ENCODE results near the gene LRMDA.

The LRMDA gene

GRCh38 chr10:75938380-75939122, 507.1 kb downstream of the LRMDA start:
- no peak for DNase-seq

DNA sequence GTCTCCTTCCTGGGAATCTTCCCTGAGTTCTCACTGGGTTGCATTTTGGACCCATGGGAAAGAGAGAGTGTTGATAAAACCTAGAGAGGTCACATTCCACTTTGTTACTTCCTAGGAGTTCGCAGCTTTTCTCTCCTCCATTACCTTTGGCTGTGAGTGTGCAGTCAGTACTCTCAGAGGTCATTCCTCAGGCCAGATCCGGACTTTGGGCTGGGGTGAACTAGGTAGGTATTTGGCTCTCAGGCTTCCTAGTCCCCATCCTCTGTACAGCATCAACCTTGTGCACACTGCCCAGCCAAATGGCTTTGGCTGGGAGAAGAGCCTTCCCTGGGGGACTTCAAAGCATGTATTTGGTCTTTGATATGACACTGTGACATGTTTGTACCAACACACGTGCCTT, 508.1 kb downstream of the LRMDA start:
- DNase-seq, result no peak

- DNase-seq, result no peak
Measured at GRCh38 chr10:75940742-75941141, 509.3 kb downstream of the LRMDA start.

DNA sequence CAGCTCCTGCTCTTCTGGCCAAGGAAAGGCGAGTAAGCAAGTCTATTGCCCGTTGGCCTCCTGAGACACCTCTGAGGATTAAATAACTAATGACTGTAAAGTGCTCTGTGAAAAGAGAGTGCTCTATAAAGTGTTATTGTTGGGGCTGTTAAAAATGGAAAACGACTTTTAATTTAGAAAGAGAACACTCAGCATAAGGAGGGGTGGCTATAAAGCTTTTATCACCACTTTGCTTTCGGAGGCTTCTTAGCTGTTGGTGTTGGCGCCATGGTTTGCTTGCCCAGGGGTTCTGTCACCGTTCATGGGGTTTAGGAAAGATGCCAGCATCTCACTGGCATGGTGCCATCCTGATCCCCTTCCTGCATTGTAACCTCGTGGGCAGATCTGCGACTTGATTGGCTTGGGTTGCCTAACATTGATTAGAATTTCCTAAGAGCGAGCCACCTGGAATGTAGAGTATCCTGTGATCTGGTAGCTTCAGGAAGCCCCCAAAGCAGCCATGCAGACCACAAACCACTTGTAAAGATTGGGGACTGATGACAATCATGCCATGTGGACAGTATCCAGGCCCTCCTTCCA, 509.9 kb downstream of the LRMDA start:
- peak; percentile 57 for DNase-seq

DNA sequence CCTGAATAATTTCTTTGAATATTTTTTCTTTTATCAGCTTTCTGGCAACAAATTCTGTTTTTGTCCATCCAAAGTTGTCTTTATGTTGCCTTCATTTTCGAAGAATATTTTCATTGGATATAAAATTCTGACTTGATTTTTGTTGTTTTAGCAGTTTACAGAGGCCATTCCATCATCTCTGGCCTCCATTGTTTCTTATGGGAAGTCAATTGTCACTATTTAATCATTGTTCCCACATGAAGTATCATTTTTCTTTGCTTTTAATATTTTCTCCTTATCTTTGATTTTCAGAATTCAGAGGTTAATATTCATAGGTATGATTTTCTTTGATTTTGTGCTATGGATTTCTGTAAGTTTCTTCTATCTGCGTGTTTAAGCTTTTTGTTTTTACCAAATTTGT, 512.6 kb downstream of the LRMDA start:
- DNase-seq, result no peak

GRCh38 chr10:75948583-75948982, 517.2 kb downstream of the LRMDA start:
- no peak for DNase-seq

- DNase-seq, result no peak
Measured at GRCh38 chr10:75950307-75950706, 518.9 kb downstream of the LRMDA start.

GRCh38 chr10:75950997-75951589, 519.7 kb downstream of the LRMDA start:
- DNase-seq, result no peak

DNA sequence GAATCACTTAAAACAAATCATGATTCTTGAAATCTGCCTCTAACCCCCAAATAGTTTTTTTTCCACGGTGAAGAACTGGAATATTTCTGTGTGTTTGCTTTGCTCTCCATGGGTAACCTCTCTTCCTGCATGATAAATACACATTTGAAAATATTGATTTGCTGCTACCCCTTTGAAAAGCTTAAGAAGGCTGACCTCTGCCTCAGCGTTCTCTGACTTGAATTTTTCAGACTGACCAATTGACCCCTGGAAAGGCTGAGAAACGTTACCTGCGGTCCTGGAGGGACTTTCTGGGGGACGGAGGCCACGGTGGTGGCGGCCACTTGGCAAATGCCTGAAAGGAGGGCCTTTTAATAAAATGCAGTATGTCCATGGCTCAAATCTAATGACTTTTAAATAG, 520.2 kb downstream of the LRMDA start:
- DNase-seq, result no peak

GRCh38 chr10:75952093-75952492, 520.7 kb downstream of the LRMDA start:
- no peak for DNase-seq

DNA sequence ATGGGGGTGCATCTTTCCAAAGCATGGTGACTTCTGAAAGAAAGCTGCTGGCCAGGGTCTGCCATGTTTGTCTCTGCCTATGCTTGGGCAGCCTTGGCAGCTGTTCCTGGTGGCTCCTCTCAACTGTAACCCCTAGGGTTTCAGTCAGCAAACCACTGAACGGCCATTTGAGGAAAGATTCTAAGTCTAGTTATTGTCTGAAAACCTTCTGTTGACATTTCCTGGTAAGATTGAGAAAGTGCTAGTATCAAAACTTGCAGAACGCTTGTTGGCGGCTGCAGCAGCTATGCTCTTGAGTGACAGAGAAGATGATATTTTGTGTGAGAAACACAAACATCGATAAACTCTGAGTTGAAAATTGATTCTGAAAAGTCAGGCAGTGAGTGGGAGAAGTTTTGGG, 523.1 kb downstream of the LRMDA start:
- peak; percentile 60 for DNase-seq

DNA sequence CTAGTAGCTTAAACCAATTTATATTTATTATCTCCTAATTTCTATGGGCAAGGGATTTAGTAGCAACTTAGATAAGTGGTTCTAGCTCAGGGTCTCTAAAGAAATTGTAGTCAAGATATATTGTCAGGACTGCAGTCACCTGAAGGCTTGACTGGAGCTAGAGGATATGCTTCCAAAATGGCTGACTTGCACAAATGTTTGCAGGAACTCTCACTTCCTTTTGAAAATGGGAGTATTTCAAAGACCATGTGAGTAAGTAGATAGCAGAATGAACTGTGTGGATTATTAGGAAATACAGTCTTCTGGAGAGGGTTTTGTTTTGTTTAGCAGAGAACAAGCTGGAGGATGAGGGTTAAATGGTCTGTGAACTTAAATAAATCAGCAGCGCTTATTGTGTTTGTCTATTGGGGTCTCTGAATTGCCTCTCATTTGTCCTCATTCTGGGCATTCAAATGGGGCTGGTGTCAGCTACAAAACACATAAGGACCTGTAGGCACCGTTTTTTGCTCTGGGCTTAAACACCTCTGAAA, 524.6 kb downstream of the LRMDA start:
- peak; percentile 17 for DNase-seq

DNA sequence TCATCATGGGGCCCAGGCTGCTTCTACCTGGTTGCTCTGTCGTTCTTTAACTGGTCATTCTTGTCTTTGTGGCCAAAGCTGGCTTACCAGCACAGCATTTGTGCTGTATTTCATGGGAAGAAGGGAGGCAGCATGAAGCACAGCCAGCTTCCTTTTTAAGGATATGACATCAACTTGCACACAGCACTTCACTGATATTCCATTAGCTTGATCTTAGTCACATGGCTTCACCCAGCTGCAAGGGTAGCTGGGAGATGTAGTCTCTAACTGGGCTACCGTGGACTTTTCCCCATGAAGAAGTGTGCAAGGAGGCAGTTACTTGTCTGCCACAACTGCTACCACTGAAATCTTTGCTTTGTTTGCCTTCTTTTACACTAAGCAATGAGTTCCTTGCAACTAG, 525.2 kb downstream of the LRMDA start:
- peak; percentile 32 for DNase-seq

- DNase-seq, result peak; percentile 28
Measured at GRCh38 chr10:75957314-75958120, 526.1 kb downstream of the LRMDA start.

DNA sequence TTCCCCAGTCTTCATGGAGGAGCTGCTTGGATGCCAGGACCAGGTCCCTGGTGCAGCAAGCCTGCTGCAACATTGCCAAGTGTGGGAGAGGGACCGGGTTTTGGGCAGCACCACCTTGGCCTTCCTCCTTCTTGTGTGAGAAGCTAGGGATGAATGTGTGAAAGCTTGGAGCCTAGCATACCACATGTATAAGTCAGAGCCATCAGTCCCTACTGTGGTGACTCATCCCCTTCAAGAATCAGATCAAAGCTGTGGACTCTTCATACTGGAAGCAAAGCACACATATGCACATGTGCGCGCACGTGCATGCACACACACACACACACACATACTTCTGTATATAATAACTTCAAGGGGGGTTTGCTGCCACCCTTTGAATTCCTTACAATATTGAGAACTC, 527.8 kb downstream of the LRMDA start:
- no peak for DNase-seq

DNA sequence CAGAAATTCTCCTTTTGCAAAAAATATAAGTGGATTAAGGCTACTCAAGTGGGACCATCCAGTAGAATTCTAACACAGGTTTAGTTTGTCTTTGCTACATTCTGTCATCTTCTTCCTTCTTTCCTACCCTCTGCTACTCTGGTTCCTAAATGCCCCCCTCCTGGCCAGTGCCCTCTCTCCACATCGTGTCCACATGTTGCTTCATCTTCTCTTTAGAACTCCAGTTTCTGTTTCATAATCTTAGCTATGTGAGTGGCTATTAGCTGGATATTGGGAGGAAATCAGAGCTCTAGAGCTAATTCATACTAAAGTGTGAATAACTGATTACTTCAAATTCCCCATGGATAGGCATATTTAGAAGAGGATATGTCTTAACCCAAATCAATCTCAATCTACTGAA, 528.5 kb downstream of the LRMDA start:
- no peak for DNase-seq

GRCh38 chr10:75962395-75963061, 531.1 kb downstream of the LRMDA start:
- DNase-seq, result no peak

GRCh38 chr10:75967491-75967890, 536.1 kb downstream of the LRMDA start:
- DNase-seq, result no peak

- no peak for DNase-seq
Measured at GRCh38 chr10:75969031-75969430, 537.6 kb downstream of the LRMDA start.

GRCh38 chr10:75971402-75972211, 540.2 kb downstream of the LRMDA start:
- peak; percentile 39 for DNase-seq

DNA sequence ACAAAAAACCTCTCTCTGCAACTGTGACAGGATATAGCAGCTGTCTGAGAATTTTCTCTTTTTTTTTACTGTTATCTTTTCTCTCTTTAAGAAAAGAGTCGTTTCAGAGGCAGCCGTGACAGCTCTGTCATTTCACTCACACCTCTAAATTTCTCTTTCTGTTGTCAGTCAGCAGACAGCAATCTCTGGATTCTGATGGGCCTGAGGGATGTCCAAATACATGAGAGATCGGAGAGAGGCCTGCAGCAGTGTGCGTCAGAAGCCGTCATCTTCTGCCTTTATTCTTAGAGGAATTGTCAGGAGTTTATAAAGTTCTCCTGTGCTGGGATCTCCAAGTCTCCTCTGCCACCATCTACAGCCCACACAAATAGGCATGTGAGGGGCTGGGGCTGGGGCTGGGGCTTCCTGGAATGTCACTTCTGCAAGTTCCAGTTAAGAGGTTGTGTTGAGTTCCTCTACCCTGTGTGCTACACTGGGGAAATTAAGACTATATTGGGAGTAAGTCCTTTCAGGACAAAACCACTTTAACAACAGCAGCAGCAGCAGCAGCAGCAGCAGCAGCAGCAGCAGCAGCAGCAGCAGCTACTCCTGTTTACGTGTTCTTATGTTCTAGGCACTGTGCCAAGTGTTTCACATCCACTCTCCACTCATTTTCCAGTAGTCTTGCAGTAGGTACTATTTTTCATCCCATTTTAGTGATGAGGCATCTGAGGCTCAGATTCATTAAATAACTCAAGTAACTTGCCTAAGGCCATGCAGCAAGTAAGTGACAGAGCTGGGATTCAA, 541.3 kb downstream of the LRMDA start:
- DNase-seq, result peak; percentile 22

All from hematopoietic multipotent progenitor cell treated with erythropoietin and hydrocortisone succinate and interleukin-3 and kit ligand, for 4 days (in vitro differentiated cells).